GM19239 (cell line): ENCODE data around the gene MAD2L1.
"Not testable (repeated sequence)": the region's sequence is repeated elsewhere in the genome, so short reads cannot be mapped to it uniquely, and the experiment has no call there.

Experiments used
- DNase-seq: peaks from one replicate; pipeline ENCODE4 v3.0.0; 2011; ENCODE audit warnings: low spot score; ENCODE audit not compliant: insufficient read length
- FAIRE-seq: peaks from 2 replicates; lab custom pipeline; 2011; peaks lifted over from hg19 to GRCh38; lab: Jason Lieb, UNC

The MAD2L1 gene

GRCh38 chr4:120066517-120067340 is at the start of gene MAD2L1:
TSS of gene MAD2L1 (minus strand) at chr4:120066848. CDS start at chr4:120066734, 114 bp downstream.
- DNase-seq = peak; percentile 62
- FAIRE-seq = peak; percentile 99

- DNase-seq (no peak), FAIRE-seq (no peak)
These were observed 45.1 kb upstream of the MAD2L1 start for GRCh38 chr4:120111745-120112144.

GRCh38 chr4:120109406-120109805 is 42.8 kb upstream of the MAD2L1 start:
- FAIRE-seq (no peak), DNase-seq (no peak)

GRCh38 chr4:120105472-120105871 is 38.8 kb upstream of the MAD2L1 start:
- no peak for FAIRE-seq

GRCh38 chr4:120096508-120097297 is 30.1 kb upstream of the MAD2L1 start:
- no peak for FAIRE-seq

More at GRCh38 chr4:120105472-120105871, 38.8 kb upstream of the MAD2L1 start:
- no peak for DNase-seq

GRCh38 chr4:120088507-120088906 is 21.9 kb upstream of the MAD2L1 start:
- no peak for DNase-seq
- no peak for FAIRE-seq

More at GRCh38 chr4:120096508-120097297, 30.1 kb upstream of the MAD2L1 start:
- DNase-seq = no peak

- FAIRE-seq, DNase-seq: not testable (repeated sequence)
These were observed 21.4 kb upstream of the MAD2L1 start for GRCh38 chr4:120088066-120088465.

- no peak for FAIRE-seq
These were observed 19.1 kb upstream of the MAD2L1 start for GRCh38 chr4:120085705-120086104.

GRCh38 chr4:120084327-120084726 is 17.7 kb upstream of the MAD2L1 start:
- DNase-seq = no peak

More at GRCh38 chr4:120085705-120086104, 19.1 kb upstream of the MAD2L1 start:
- no peak for DNase-seq

GRCh38 chr4:120083152-120083551 is 16.5 kb upstream of the MAD2L1 start:
- DNase-seq (no peak), FAIRE-seq (no peak)

More at GRCh38 chr4:120084327-120084726, 17.7 kb upstream of the MAD2L1 start:
- no peak for FAIRE-seq

- FAIRE-seq = no peak
- DNase-seq = no peak
These were observed 15.6 kb upstream of the MAD2L1 start for GRCh38 chr4:120082251-120082650.

- DNase-seq (no peak), FAIRE-seq (no peak)
These were observed 15.1 kb upstream of the MAD2L1 start for GRCh38 chr4:120081726-120082125.

GRCh38 chr4:120080533-120080932 is 13.9 kb upstream of the MAD2L1 start:
- FAIRE-seq (no peak), DNase-seq (no peak)

- FAIRE-seq = no peak
- no peak for DNase-seq
These were observed 13.3 kb upstream of the MAD2L1 start for GRCh38 chr4:120079839-120080520.

GRCh38 chr4:120078216-120078615 is 11.6 kb upstream of the MAD2L1 start:
- FAIRE-seq = no peak
- no peak for DNase-seq

- DNase-seq (no peak), FAIRE-seq (peak; percentile 72)
These were observed 4.6 kb upstream of the MAD2L1 start for GRCh38 chr4:120071192-120071795.

GRCh38 chr4:120070196-120070595 is 3.5 kb upstream of the MAD2L1 start:
- no peak for DNase-seq
- no peak for FAIRE-seq

GRCh38 chr4:120065974-120066516 is 603 bp downstream of the MAD2L1 start:
- FAIRE-seq = no peak

GRCh38 chr4:120064887-120065286 is 1.8 kb downstream of the MAD2L1 start:
- DNase-seq = no peak
- FAIRE-seq = no peak

More at GRCh38 chr4:120065974-120066516, 603 bp downstream of the MAD2L1 start:
- DNase-seq = no peak

- FAIRE-seq, DNase-seq: not testable (repeated sequence)
These were observed 2.9 kb downstream of the MAD2L1 start for GRCh38 chr4:120063711-120064110.
